ENCODE results near the gene ETV2.
A peak's percentile ranks its signal among the peaks of the same experiment; 100 is the strongest.

The ETV2 gene

DNA sequence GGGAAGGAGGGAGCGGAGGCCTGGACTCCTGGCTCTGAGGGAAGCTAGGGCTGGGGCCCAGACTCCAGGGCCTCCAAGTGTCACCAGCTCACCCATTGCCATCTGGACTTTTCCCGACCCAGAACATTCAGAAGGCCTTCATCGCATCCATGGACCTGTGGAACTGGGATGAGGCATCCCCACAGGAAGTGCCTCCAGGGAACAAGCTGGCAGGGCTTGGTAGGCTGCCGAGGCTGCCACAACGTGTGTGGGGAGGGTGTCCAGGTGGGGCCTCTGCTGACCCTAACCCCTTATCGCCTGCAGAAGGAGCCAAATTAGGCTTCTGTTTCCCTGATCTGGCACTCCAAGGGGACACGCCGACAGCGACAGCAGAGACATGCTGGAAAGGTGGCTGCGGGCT is 767 bp downstream of the ETV2 start:
- TF ChIP-seq, protein P1, sequence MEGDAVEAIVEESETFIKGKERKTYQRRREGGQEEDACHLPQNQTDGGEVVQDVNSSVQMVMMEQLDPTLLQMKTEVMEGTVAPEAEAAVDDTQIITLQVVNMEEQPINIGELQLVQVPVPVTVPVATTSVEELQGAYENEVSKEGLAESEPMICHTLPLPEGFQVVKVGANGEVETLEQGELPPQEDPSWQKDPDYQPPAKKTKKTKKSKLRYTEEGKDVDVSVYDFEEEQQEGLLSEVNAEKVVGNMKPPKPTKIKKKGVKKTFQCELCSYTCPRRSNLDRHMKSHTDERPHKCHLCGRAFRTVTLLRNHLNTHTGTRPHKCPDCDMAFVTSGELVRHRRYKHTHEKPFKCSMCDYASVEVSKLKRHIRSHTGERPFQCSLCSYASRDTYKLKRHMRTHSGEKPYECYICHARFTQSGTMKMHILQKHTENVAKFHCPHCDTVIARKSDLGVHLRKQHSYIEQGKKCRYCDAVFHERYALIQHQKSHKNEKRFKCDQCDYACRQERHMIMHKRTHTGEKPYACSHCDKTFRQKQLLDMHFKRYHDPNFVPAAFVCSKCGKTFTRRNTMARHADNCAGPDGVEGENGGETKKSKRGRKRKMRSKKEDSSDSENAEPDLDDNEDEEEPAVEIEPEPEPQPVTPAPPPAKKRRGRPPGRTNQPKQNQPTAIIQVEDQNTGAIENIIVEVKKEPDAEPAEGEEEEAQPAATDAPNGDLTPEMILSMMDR (IDR thresholded peaks at IDR 0.05; ENCODE audit: borderline replicate concordance, insufficient read depth, low read depth, low read length): no peak
- no peak overlapping the region for H3K4me3 ChIP-seq (ENCODE audit: low read depth, low read length)

DNA sequence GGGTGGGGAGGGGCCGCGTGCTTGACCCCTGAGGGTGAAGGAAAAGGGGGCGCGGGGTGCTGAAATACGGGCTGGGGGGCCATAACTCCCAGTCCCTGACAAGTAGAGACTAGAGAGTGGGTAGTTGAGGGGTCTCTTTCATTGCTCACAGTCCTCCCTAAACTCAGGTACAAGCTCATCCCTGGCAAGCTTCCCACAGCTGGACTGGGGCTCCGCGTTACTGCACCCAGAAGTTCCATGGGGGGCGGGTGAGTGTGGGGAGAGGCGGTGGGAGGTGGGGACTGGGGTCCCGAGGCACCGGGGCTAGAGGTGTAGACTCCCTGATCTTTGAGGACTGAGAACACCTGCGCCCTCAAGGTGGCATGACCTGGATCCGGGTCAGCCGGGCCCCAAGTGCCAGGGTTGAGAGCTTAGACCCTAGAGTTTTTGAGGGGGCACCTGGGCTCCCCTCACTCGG is 1.3 kb downstream of the ETV2 start:
- peak overlapping the region; percentile 51 for H3K4me3 ChIP-seq (ENCODE audit: low read depth, low read length)
- TF ChIP-seq, protein P1 (IDR thresholded peaks at IDR 0.05; ENCODE audit: borderline replicate concordance, insufficient read depth, low read depth, low read length): no peak

DNA sequence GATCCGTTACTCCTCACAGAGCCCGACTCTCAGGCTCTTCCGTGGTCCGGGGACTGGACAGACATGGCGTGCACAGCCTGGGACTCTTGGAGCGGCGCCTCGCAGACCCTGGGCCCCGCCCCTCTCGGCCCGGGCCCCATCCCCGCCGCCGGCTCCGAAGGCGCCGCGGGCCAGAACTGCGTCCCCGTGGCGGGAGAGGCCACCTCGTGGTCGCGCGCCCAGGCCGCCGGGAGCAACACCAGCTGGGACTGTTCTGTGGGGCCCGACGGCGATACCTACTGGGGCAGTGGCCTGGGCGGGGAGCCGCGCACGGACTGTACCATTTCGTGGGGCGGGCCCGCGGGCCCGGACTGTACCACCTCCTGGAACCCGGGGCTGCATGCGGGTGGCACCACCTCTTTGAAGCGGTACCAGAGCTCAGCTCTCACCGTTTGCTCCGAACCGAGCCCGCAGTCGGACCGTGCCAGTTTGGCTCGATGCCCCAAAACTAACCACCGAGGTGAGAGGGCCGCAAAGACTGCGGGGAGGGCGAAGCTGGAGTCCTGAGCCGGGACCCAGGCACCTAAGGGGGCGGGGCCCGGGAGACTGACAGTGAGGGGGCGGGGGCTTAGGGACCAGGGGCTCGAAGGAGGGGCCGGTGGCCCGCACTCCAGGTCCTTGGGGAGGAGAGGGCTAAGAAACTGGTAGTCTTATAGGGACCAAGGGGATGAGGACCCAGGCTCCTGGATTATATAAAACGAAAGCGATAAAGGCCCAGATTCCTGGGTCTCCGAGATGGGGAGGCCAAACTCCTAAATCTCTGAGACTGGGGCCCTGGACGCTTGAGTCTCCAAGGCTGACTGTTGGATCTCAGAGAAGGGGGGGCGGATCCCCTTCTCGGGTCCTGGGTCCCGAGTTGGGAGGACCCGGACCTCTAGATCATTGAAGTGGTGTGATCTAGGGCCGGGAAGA is 2.0 kb downstream of the ETV2 start:
- TF ChIP-seq, protein P1 (IDR thresholded peaks at IDR 0.05; ENCODE audit: borderline replicate concordance, insufficient read depth, low read depth, low read length): no peak
- H3K4me3 ChIP-seq (ENCODE audit: low read depth, low read length): peak overlapping the region; percentile 51

DNA sequence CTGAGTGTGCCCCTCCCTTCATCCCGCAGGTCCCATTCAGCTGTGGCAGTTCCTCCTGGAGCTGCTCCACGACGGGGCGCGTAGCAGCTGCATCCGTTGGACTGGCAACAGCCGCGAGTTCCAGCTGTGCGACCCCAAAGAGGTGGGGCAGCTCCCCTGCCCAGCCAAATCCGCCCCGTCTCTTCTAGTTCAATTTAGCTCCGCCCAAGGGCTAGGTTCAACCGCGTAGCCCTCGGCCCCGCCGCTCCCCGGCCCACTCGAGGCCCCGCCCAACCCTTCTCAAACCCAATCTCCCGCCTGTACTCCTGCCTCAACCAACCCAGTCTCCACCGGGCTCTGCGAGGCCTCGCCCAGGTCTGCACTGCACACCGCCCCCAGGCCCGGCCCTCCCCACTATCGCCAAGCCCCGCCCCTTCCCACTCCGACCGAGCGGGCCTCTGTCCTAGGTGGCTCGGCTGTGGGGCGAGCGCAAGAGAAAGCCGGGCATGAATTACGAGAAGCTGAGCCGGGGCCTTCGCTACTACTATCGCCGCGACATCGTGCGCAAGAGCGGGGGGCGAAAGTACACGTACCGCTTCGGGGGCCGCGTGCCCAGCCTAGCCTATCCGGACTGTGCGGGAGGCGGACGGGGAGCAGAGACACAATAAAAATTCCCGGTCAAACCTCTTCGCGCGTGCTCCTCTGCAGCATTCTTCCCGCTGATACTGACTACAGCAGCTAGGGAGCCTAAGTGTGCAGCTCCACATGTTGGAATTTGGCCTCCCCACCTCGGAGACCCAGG is 2.9 kb downstream of the ETV2 start:
- TF ChIP-seq, protein P1 (IDR thresholded peaks at IDR 0.05; ENCODE audit: borderline replicate concordance, insufficient read depth, low read depth, low read length): no peak

DNA sequence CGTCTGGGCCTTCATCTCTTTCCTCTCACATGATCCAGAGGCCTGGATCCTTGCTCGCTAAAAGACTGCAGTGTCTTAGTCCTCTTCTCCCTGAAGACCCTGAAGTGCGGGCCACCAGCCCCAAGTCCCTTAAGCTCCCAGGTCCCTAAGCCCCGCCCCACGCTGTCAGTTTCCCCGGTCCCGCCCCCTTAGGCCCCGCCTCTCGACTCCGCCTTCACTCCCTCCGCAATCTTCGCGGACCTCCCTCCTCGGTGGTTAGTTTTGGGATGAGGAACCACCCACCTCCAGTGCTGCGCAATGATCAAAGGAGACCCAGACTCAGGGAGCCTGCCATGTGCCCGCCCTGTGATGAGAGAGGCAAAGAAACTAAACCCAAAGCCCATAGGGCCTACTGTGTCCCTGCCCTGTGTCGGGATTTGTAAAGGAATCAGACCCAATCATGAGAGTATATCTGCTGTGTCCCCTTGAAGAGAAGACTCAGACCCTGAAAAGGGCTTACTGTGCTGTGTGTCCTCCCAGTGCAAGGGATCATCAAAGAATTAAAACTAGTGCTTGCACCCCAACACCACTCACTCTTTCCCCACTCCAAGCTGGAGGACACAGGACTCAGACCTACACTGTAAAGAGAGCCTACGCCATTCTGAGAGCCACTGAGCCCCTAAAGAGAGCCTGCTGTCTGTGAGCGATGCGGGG is 3.6 kb downstream of the ETV2 start:
- peak overlapping the region; percentile 46 for H3K4me3 ChIP-seq (ENCODE audit: low read depth, low read length)
- TF ChIP-seq, protein P1 (IDR thresholded peaks at IDR 0.05; ENCODE audit: borderline replicate concordance, insufficient read depth, low read depth, low read length): no peak

More for the DNA sequence above, 2.9 kb downstream of the ETV2 start:
- H3K4me3 ChIP-seq (ENCODE audit: low read depth, low read length): peak overlapping the region; percentile 51

DNA sequence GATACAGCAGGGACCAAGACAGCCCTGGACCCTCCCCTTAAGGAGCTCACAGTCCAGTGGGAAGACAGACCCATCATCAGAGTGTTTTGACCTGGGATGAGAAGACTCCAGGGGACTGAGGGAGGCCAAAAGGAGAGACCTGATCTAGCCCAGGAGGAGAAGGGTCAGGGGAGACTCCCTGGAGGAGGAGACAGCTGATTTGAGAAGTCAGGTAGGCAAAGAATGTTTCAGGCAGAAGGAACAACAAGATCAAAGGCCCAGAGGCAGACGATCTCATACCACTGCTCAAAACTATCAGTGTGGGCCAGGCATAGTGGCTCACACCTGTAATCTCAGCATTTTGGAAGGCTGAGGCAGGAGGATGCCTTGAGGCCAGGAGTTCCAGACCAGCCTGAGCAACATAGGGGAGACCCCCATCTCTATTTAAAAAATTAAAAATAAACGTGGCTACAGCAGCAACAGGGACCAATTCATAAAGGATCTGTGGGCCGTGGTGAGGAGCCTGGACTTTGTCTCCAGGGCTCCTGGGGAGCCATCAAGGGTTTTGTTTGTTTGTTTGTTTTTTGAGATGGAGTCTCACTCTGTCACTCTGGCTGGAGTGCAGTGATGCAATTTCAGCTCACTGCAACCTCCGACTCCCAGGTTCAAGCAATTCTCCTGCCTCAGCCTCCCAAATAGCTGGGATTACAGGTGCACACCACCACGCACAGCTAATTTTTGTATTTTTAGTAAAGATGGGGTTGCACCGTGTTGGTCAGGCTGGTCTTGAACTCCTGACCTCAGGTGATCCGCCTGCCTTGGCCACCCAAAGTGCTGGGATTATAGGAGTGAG is 4.4 kb downstream of the ETV2 start:
- no peak overlapping the region for H3K4me3 ChIP-seq (ENCODE audit: low read depth, low read length)
- TF ChIP-seq, protein P1 (IDR thresholded peaks at IDR 0.05; ENCODE audit: borderline replicate concordance, insufficient read depth, low read depth, low read length): no peak

All from GM12875 (cell line).